ENCODE results near the gene APOC3.

GRCh38 chr11:116881143-116881542 is 51.4 kb downstream of the APOC3 start:
- TF ChIP-seq EGR1 (IDR thresholded peaks at IDR 0.05; ENCODE audit: low read depth) (no peak), CTCF (IDR thresholded peaks at IDR 0.05 in 2 of 3, conservative IDR thresholded peaks at IDR 0.05 in 1 of 3; ENCODE audit: borderline replicate concordance in 1 of 3, insufficient read depth in 1 of 3, low read depth in 2 of 3, low read length in 2 of 3) (no peak), EZH2 (IDR thresholded peaks at IDR 0.05) (no peak)

Measured in HCT116 (cell line).